Muscle of arm (tissue), 12 donors: Measurements from ENCODE around the gene SORBS1. TPM values are rescaled to one million over a fixed set of nuclear protein-coding genes. Genes with fewer than 3 reads are reported as not detected.
"Not testable (repeated sequence)": the region's sequence is repeated elsewhere in the genome, so short reads cannot be mapped to it uniquely, and the experiment has no call there.

Source experiments
- DNase-seq: peaks from one replicate; pipeline ENCODE4 v3.0.0-alpha.2; 2013
- polyA plus RNA-seq, 12 donors: library from polyadenylated mRNA; unstranded; fragments of 120-200 nt; gene quantifications; one replicate each; pipeline ENCODE4 v1.2.1, GENCODE V29; 2013; ENCODE audit not compliant: insufficient read length in 12 of 12

The SORBS1 gene
- polyA plus RNA-seq, 12 donors: 47.7 to 149 (median 78.2) TPM; not detected in 1

DNA sequence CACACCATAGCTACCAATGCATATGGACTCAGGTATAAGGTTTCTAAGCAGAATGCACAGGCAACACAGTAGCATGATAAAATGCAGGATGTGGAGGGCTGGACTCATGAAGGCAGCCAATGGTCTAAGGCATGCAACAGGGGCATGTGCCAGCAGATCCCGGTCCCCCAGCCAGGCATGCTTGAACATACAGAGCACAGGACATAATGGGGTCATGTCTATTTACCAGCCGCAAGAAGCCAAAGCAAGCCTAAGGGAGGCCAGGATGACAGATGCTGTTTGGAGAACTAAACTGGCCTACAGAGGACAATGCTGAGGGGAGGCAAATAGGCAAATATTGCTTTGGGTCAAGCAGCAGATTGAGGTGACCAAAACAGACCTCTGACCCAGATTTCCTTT is 210.3 kb downstream of the SORBS1 start:
- no peak for DNase-seq

DNA sequence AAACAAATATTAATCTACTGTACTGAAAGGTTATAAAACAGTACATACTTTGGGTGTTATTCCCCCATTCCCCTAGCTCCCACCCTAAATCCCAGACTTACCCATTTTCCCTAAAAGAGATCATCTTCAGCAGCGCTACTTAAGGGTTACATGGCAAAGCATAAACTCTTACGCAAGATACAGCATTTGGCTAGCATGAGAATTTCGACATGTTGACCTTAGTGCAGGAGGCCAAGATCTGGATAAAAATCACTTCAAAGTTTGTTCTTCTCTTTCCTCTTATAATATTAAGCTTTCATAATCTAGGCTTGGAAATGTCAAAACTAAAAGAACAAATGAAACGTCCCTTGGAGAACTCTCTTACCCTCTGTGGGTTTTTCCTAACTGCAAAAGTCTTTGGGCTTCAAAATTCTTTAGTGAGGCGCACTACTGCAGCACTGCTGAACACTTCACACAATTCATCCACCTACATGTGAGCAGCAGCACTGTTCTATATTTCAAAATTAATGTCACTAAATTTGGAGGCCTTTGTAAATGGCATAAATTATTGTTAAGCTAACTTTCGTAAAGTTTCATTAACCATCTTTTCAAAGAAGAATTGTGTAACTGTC is 210.8 kb downstream of the SORBS1 start:
- DNase-seq: no peak

DNA sequence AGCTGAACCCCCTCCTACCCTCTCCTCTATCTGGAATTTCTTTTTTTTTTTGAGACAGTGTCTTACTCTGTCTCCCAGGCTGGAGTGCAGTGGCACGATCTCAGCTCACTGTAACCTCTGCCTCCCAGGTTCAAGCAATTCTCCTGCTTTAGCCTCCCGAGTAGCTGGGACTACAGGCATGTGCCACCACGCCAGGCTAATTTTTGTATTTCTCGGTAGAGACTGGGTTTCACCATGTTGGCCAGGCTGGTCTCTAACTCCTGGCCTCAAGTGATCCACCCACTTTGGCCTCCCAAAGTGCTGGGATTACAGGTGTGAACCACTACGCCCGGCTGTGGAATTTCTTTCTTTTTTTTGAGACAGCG is 213.8 kb downstream of the SORBS1 start:
- DNase-seq: not testable (repeated sequence)

DNA sequence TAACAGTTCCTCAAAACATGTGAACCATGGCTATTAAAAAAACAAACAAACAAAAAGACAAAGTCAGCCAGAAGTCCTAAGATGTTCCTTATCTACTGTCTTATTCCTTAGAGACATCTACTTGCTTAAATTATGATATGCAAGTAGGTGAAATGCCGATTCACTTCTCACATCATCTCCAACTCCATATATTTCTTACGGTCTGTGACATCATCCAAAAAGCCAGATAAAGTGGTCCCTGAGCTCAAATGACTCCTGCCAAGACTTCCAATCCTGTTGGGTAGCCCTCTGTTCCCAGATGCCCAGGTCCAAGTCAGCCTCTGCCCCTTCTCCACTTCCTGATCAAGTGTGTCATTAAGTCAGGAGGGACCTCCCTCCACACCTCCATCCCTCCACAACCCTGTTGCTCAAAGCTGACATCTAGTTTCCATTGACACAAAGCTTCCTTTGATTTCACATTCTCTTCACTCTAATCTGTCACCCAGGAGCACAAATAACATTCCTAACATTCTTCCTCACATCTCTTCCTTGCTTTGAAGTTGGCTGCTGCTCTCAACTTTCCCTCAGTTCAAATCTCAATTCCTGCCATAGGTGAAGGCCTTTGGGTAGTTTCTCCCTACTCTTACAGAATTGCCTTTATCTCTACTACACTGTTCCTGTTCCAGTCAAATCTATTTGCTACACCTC is 214.3 kb downstream of the SORBS1 start:
- DNase-seq: no peak

DNA sequence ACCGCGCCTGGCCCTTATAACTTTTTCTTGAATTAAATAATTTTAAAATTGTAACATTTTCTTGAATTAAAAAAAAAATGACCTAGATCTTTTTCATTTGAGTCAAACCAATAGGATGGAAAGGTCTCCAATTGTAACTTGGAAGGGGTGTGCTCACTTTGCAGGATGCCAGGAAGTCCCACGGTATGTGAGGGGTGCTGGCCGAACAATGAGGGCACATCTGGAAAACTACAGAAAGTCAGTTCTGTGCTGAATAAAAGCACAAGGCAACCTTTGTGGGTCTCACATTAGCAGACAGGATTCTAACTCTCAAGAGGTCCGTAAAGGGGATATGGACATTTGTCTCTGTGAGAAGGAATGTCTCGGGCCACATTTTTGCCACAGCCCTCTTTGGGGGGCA is 217.6 kb downstream of the SORBS1 start:
- no peak for DNase-seq

DNA sequence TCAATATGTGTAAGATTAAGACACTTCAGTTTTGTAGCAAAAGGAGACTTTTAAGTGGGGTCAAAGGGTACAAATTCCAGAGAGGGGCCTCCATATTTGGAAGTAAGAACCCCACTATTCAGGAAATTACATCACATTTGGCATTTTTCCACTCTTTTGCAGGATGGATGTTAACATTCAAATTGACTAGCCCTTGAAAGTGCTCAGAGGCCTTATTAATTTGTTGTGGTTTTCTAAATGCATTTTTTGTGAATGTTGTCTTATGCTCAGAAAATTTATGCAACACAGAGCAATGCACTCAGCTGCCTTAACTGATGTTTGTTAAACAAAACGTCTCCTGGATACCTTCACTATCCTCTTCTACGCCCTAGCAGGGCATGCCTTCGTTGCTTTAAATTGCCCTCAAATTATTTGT is 219.4 kb downstream of the SORBS1 start:
- no peak for DNase-seq

DNA sequence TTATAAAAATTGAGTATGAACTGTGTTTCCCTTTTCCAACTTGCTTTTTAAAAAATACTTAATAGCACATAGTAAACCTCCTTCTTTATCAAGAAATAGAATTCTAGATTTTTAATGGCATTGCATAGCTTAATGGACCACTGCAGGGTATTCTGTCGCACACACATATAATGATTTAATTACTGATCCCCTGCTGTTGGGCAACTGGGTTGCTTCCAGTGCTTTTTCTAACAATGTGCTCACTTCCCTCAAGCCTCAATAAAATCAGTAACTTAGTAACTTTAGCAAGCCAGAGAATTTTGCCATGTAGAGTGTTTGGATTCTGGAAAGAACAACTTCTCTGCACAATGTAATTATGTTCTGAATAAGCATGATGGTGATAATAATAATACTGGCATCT is 221.3 kb downstream of the SORBS1 start:
- no peak for DNase-seq

DNA sequence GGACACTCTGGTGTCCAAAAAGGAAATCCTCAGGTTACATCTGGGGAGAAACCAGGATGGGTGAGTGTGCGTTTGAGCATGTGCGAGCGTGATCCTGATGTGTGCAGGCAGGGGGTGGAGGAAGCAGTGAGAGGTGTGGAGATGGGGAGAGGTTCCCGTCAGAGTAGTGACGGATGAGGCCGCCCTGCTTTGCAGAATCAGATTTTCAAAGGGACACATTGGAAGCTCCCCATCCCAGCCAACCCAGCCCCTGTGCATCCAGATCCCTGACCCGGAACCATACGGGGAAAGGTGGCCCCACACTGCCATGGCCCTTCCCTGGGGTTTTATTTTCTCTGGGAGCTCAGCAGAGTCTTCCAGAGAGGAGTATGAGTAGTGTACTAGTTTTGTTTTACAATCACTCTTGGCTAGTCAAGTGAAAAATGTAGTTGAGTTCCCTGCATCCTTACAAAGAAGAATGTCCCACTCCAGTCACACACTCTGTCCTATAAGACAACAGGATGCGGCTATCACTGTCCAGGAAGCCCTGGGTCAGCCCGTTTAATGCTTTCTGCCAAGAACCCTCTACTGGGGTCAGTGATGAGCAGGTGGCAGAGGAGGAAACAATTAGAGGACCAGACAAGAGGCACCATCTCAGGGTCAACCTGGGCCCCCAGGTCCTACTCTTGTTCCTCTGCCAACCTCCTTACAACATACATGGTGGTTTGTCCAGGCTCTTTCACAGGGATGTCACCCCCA is 223.6 kb downstream of the SORBS1 start:
- DNase-seq: no peak

DNA sequence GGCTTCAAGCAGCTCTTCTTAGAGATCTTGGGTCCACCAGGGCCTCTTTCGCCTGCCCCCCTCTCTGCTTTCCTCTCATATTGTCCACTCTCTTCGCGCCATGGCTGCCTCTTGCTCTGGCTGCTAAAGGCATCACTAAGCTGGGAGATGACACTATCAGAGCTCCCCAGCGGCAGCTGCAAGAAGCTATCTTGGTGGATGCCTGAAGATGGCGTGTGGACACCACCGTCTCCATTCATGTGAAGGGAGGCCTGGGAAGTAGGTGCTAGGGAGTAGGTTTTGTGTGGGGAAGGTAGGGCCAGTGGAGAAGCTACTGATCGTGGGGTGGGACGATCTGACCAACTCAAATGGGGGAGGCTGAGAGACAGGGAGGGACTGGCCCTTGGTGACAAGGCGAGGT is 224.5 kb downstream of the SORBS1 start:
- DNase-seq: no peak

DNA sequence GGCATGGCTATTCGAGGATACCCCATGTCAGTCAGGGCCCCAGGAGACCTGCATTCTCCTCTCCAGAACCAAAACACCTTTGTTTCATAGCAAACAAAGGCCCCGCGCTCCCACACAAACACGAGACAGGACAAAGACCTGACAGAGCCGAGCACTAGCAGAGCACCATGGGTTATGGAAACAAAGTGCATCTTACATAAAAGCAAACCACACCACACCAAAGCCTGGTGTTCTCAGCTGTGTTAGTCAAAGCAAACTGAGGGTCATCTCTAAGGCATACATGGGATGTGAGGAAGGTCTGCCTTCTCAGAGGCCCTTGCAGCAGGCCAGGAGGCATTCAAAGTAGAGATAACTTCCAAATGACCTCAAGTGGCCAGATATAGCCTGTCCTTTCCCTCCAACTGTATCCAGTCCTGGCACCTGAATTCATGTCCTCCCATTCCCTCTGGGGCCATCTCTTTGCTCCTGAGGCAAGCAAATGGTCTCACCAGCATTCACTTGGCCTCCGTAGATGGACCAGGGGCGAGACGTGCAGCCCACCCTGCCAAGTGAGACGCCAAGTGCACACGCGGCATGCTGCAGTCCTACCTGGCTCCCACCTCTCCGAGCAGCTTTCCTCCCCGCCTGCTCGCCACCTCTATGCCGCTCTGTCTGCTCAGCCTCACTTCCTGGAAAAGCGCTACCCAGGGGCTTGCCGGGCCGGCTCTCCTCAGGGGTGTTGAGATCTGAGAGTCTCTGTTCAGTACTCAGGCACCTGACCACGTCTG is 225.1 kb downstream of the SORBS1 start:
- DNase-seq: no peak

DNA sequence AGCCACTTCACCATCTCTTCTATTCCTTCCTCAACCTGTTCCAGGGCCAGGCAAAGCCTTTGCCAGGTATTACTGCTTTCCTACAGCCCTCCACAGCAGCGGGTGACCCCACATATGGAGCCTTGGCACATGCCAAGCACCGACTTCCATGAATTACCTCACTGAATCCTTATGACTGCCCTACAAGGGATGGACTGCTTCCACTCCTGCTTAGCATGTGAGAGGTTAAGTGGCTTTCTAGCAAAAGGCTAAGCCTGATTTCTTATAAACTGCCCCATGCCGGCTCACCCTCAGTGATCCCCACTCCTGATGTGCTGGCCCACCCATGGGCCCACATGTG is 226.4 kb downstream of the SORBS1 start:
- no peak for DNase-seq

DNA sequence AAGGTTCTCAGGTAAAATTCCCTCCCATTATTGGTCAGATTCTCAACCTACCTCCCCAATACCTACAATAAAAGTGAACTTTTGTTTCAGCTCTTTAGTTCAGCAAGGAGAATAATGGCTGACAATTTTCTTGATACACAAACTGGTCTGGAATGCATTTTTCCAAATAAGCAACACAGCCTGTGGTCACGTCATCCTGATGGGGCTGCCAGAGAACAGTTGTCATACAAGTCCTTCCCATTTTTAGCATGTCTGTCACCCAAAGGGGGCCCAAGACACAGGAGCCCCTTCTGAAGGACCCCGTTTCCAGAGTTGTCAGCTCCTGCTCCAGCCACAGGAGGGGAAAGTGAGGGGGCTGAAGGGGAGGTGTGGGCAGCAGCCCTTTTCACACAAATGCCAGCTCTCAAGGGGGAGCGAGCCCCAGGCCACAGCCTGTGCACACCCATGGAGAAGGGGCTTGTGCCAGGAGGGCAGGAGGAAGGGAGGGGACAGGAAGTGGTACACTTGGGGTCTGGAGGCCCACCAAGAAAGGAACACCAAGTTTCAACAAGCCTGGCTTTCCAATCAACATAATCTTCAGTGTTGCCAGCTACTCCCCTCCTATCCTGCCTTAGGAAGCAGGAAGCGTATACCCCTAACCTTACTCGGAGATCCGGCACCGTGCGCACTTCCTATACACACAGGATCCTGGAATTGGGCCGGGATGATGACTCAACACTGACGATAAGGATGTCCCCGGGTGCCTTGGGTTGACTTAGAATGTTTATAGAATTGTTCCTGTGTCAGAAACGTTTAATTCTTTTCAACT is 227.0 kb downstream of the SORBS1 start:
- no peak for DNase-seq

DNA sequence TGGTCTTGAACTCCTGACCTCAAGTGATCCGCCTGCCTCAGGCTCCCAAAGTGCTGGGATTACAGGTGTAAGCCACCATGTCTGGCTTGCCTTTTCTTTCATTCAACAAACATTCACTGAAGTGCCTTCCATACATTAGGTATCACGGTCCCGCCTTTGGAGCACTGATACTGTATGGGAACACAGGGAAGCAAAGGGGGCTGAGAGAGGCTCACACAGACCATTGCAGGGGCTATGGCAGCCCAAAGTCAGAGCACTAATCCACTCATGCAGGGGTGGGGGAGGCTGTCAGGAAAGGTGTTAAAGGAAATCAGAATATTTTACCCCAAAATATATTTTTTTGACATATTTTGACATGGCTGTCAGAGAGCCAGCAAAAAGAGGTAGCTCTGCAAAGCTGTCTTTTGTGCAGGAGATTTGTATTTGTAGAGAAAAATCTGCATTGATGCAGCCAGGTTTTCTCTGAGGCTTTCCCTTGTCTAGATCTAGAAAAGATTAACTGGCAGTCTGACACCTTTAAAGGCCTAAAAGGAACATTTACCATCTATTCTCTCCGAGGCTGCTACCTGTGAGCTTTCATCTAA is 228.4 kb downstream of the SORBS1 start:
- DNase-seq: no peak

DNA sequence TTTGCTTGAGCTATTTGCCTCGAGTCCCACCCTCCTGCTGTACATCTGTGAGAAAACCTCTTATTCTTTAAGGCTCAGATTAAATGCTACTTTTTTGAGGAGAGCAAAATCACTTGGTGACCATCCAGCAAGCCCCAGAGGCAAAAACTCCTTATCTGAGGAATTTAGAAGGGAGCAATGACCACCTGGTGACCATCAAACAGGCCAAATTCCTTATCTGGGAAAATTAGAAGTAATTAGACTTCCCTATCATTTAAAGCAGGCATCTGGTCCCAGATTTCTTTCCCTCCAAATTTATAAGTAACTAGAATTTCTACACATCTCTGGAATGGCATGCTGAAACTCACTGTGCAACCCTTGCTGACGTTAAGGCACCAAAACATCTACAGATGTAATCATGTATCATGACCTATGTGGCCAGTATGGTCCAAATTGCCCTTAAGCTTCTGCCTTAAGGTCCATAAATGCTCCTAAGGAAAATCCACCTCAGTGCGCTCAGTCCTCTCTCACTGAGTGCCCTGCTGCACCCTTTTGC is 229.5 kb downstream of the SORBS1 start:
- DNase-seq: no peak

DNA sequence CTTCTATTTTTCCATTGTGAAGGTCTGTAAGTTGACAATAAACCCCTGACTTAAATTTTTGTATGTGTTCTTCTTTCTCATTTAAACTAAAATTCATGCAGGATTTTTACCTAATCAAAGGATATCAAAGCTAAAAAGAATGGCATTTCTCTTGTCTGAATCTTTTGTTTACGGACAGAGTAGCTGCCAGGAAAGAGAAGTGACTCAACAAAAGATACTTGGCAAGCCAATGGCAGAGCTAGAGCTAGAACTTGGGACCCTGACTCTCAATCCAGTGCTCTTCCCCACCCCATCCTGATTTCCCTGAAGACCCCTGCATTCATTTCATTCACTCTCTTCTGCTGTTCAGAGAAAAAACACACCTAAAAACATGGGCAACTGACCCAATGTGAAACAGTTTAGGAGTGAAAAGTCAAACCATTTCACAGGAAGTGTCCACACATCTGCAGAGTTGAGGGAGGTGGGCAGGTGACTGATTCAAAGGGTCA is 230.2 kb downstream of the SORBS1 start:
- no peak for DNase-seq

DNA sequence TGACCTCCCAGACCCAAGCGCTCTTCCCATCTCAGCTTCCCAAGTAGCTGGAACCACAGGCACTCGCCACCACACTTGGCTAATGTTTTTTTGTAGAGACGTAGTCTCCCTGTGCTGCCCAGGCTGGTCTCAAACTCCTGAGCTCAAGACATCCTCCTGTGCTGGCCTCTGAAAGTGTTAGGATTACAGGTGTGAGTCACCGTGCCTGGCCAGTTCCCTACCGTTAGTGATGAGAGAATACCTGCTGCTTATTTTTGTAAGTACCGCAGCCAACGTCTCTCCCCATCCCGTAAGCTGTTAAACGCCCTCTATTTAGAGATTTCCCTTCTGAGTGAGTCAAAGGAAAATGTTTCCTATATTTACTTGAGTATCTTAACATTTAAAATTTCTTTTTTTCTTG is 231.9 kb downstream of the SORBS1 start:
- DNase-seq: no peak

DNA sequence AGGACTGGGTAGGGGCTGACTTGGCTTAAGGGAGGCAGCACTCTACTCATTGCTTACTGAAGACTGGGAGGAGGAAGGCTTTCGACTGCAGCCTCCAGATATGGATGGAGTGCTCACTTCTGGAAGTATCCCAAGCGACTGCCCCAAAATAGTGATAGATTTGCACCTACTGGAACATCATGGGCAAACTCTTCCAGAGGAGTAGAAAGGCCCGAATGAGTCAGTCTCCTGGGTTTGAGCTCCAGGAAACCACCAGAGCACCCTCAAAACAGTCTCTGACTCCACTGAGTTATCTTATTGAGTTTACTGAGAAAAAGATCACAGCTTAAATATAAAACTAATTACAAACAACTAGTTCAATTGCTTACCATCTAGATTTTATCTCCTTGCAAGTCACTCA is 233.2 kb downstream of the SORBS1 start:
- no peak for DNase-seq

DNA sequence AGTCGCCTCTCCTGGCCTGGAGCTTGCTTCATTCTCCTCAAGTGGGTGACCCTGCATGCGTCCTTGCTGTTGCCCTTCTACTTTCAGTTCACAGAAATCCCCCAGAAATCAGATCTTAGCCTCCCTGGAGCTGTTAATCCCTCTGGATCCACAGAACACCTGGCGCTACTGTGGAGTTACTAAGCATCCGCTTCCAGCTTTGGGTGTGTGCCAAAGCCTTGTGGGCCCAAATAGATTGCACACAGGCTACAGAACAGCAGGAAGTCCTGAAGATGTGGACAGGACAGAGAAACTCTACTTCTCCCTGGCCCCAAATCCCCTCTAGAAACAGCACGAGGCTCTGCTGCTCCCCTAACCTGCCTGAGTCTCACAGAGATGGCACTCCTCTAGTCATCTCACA is 233.8 kb downstream of the SORBS1 start:
- DNase-seq: no peak

DNA sequence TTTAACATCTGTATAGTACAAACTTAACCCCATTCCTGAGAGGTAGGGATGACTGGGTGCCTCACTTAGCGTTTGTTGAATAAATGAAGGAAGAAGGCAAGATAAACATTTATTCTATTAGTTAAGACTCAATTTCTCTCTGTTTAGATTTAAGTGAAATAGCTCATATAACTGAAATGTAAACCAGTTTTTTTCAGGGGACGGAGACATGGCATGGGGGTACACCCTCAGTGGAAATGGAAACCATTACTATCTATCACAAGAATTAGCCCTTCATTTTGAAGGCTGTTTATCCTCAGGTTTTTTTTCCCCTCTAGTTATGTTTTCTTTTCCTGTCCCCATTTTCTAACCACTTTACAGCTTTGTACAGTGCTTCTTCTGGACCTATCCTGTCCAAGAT is 234.8 kb downstream of the SORBS1 start:
- no peak for DNase-seq

DNA sequence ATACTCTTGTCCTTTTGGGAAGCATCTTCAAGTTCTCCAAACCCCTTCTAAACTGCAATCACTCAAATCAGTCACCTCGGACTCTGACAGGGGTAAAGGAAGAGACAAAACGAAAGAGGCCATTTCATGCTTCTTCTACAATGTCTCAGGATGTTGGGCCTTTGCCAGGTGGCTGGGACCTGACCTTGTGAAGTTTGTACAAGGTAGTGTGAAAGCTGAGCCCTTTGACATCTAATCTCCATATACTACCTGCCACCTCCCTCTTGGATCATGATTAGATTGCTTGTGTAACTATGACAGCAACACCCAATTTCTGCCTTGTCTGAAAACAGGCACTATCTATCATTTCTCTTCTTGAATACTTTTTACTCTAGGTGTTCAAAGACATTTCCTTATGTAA is 235.3 kb downstream of the SORBS1 start:
- DNase-seq: no peak
